HG03066 (cell line): ENCODE results near the gene MYOZ3.

Experiments used
- ATAC-seq: cut with Tn5 transposase; IDR thresholded peaks from one replicate; pipeline ENCODE4 v1.9.1; 2021; ENCODE audit warnings: low read depth; ENCODE audit not compliant: unreplicated experiment

The MYOZ3 gene

GRCh38 chr5:150661086-150661485 is at the start of gene MYOZ3:
Gene MYOZ3, plus strand, starts transcription at chr5:150661251. Its CDS starts 1,691 bp downstream, at chr5:150662942.
- ATAC-seq, result no peak

- no peak for ATAC-seq
Measured at GRCh38 chr5:150612405-150612804, 48.6 kb upstream of the MYOZ3 start.

GRCh38 chr5:150612905-150613670 is 48.0 kb upstream of the MYOZ3 start:
- no peak for ATAC-seq

- no peak for ATAC-seq
Measured at GRCh38 chr5:150613991-150614660, 46.9 kb upstream of the MYOZ3 start.

GRCh38 chr5:150614661-150615060 is 46.4 kb upstream of the MYOZ3 start:
- no peak for ATAC-seq

- no peak for ATAC-seq
Measured at GRCh38 chr5:150615141-150615699, 45.8 kb upstream of the MYOZ3 start.

- no peak for ATAC-seq
Measured at GRCh38 chr5:150616024-150616470, 45.0 kb upstream of the MYOZ3 start.

- no peak for ATAC-seq
Measured at GRCh38 chr5:150616506-150616905, 44.5 kb upstream of the MYOZ3 start.

GRCh38 chr5:150618163-150618562 is 42.9 kb upstream of the MYOZ3 start:
- ATAC-seq, result no peak

GRCh38 chr5:150618588-150619281 is 42.3 kb upstream of the MYOZ3 start:
- ATAC-seq, result no peak

- ATAC-seq, result no peak
Measured at GRCh38 chr5:150619359-150620230, 41.5 kb upstream of the MYOZ3 start.

- ATAC-seq, result no peak
Measured at GRCh38 chr5:150621301-150621700, 39.8 kb upstream of the MYOZ3 start.

GRCh38 chr5:150622157-150622556 is 38.9 kb upstream of the MYOZ3 start:
- no peak for ATAC-seq

GRCh38 chr5:150623152-150623877 is 37.7 kb upstream of the MYOZ3 start:
- ATAC-seq, result no peak

GRCh38 chr5:150623878-150624216 is 37.2 kb upstream of the MYOZ3 start:
- no peak for ATAC-seq

- ATAC-seq, result no peak
Measured at GRCh38 chr5:150624334-150625163, 36.5 kb upstream of the MYOZ3 start.

- no peak for ATAC-seq
Measured at GRCh38 chr5:150625164-150625535, 35.9 kb upstream of the MYOZ3 start.

GRCh38 chr5:150625831-150626746 is 35.0 kb upstream of the MYOZ3 start:
- ATAC-seq, result peak; percentile 42
